GM23338 (cell line): ENCODE results near the gene LYST. TPM values are rescaled to one million over a fixed set of nuclear protein-coding genes. Genes with fewer than 3 reads are reported as not detected.
"Not testable (repeated sequence)": the region's sequence is repeated elsewhere in the genome, so short reads cannot be mapped to it uniquely, and the experiment has no call there.

Experiments used
- ATAC-seq: fragments of 200-7000 bp; cut with Tn5 transposase; 3 replicates; pipeline ENCODE4 v1.9.1; 2020
- DNase-seq: peaks from one replicate; pipeline ENCODE4 v3.0.0-alpha.2; 2015; ENCODE audit warnings: low spot score
- H2AFZ ChIP-seq: fragments of 200-600 bp; sonication (generic); 2 replicates; pipeline ENCODE4 v1.8.0; 2016; ENCODE audit warnings: antibody characterized with exemption, mild to moderate bottlenecking, moderate library complexity
- H3F3A ChIP-seq: fragments of 200-600 bp; sonication (generic); replicated peaks from 2 replicates; pipeline ENCODE4 v1.8.0; 2017; ENCODE audit warnings: antibody characterized with exemption, mixed run types, low read depth
- H3K27ac ChIP-seq: fragments of 200-600 bp; sonication (generic); 2 replicates; pipeline ENCODE4 v1.6.1; 2016; ENCODE audit warnings: low read depth
- H3K27me3 ChIP-seq: fragments of 200-600 bp; sonication (generic); 2 replicates; pipeline ENCODE4 v1.8.0; 2016; ENCODE audit warnings: mild to moderate bottlenecking, mixed run types, moderate library complexity; ENCODE audit not compliant: insufficient read depth
- H3K36me3 ChIP-seq: fragments of 200-600 bp; sonication (generic); 2 replicates; pipeline ENCODE4 v1.8.0; 2016; ENCODE audit warnings: mild to moderate bottlenecking; ENCODE audit not compliant: insufficient read depth
- H3K4me1 ChIP-seq: fragments of 200-600 bp; sonication (generic); 2 replicates; pipeline ENCODE4 v1.8.0; 2016; ENCODE audit warnings: mild to moderate bottlenecking, moderate library complexity; ENCODE audit not compliant: insufficient read depth
- H3K4me2 ChIP-seq: fragments of 200-600 bp; sonication (generic); 2 replicates; pipeline ENCODE4 v1.7.1; 2017; ENCODE audit warnings: mixed run types
- H3K4me3 ChIP-seq: fragments of 200-600 bp; sonication (generic); 2 replicates; pipeline ENCODE4 v1.6.1; 2016; ENCODE audit warnings: mixed run types
- H3K79me2 ChIP-seq: fragments of 200-600 bp; sonication (generic); replicated peaks from 2 replicates; pipeline ENCODE4 v1.8.0; 2017; ENCODE audit warnings: mild to moderate bottlenecking; ENCODE audit not compliant: insufficient read depth
- H3K9me2 ChIP-seq: fragments of 200-600 bp; sonication (generic); 2 replicates; pipeline ENCODE4 v1.8.0; 2017; ENCODE audit not compliant: insufficient read depth
- H4K20me1 ChIP-seq: fragments of 200-600 bp; sonication (generic); replicated peaks from 2 replicates; pipeline ENCODE4 v1.8.0; 2017; ENCODE audit warnings: mild to moderate bottlenecking; ENCODE audit not compliant: insufficient read depth
- H3K27ac Mint-ChIP-seq: 2 replicates; pipeline ENCODE4 v1.8.0; 2020; ENCODE audit warnings: inconsistent platforms, mild to moderate bottlenecking, moderate library complexity, mixed read lengths
- H3K27me3 Mint-ChIP-seq: 3 replicates; pipeline ENCODE4 v1.8.0; 2022; ENCODE audit warnings: low read depth, mild to moderate bottlenecking, moderate library complexity, mixed read lengths, inconsistent platforms; ENCODE audit not compliant: insufficient read depth, poor library complexity
- H3K36me3 Mint-ChIP-seq: 3 replicates; pipeline ENCODE4 v1.8.0; 2021; ENCODE audit warnings: low read depth, mild to moderate bottlenecking, inconsistent platforms, moderate library complexity, mixed read lengths
- H3K4me1 Mint-ChIP-seq: 3 replicates; pipeline ENCODE4 v1.8.0; 2020; ENCODE audit warnings: mild to moderate bottlenecking, inconsistent platforms, mixed read lengths
- H3K4me3 Mint-ChIP-seq: 3 replicates; pipeline ENCODE4 v1.8.0; 2021; ENCODE audit warnings: moderate library complexity, mild to moderate bottlenecking, inconsistent platforms, mixed read lengths
- H3K9me3 Mint-ChIP-seq: 3 replicates; pipeline ENCODE4 v1.8.0; 2020; ENCODE audit warnings: moderate library complexity, mild to moderate bottlenecking, inconsistent platforms, mixed read lengths
- EZH2 ChIP-seq: fragments of 200-600 bp; sonication (generic); IDR thresholded peaks from one replicate; pipeline ENCODE4 v1.8.0; 2017; ENCODE audit warnings: antibody characterized with exemption, mild to moderate bottlenecking, low read depth; ENCODE audit not compliant: unreplicated experiment
- EZH2phosphoT487 ChIP-seq: fragments of 200-600 bp; sonication (generic); IDR thresholded peaks from one replicate; pipeline ENCODE4 v1.8.1; 2018; ENCODE audit warnings: antibody characterized with exemption; ENCODE audit not compliant: unreplicated experiment
- NANOG ChIP-seq: IDR thresholded peaks from 2 replicates; pipeline ENCODE4 v1.6.1; 2016; ENCODE audit warnings: antibody characterized with exemption, borderline replicate concordance
- POLR2AphosphoS5 ChIP-seq: IDR thresholded peaks from 2 replicates; pipeline ENCODE4 v1.6.1; 2016; ENCODE audit warnings: antibody characterized with exemption, low read depth
- STAT1 ChIP-seq: IDR thresholded peaks from one replicate; pipeline ENCODE4 v1.6.1; 2016; ENCODE audit warnings: antibody characterized with exemption; ENCODE audit not compliant: unreplicated experiment
- ZNF114 ChIP-seq: fragments of 250-450 bp; sonication (Bioruptor Pico); IDR thresholded peaks from 2 replicates; pipeline ENCODE4 v1.5.0; 2020; ENCODE audit warnings: mild to moderate bottlenecking, moderate library complexity
- ZNF331 ChIP-seq: fragments of 250-450 bp; sonication (Bioruptor Pico); IDR thresholded peaks from 2 replicates; pipeline ENCODE4 v1.5.0; 2020; ENCODE audit warnings: low read depth, mild to moderate bottlenecking, moderate library complexity
- polyA plus RNA-seq: library from polyadenylated mRNA; unstranded; fragments of >200 nt; fragmentation: Nextera tagmentation; extraction: Ambion mirVana; gene quantifications from 2 replicates; pipeline ENCODE4 v1.2.1, GENCODE V29; 2016
- total RNA-seq: library from RNA; depleted of rRNA; stranded (reverse); fragments of >200 nt; shearing (Covaris generic); gene quantifications from 2 replicates; pipeline ENCODE4 v1.2.3, GENCODE V29; 2014
- TF ChIP-seq, protein P1 (sequence below): IDR thresholded peaks from 2 replicates; pipeline ENCODE4 v1.6.1; 2016; ENCODE audit warnings: antibody characterized with exemption
- TF ChIP-seq, protein P2 (sequence below), 2 experiments: fragments of 200-600 bp in 1 of 2; sonication (generic) in 1 of 2; conservative IDR thresholded peaks; 2 replicates each; pipeline versions ENCODE4 v1.5.1 to v1.6.1; 2016 to 2017; ENCODE audit warnings: antibody characterized with exemption in 2 of 2, low read depth in 2 of 2, mild to moderate bottlenecking in 2 of 2, moderate library complexity in 1 of 2
- TF ChIP-seq, protein P3 (sequence below): IDR thresholded peaks from one replicate; pipeline ENCODE4 v1.6.1; 2018; ENCODE audit warnings: antibody characterized with exemption; ENCODE audit not compliant: unreplicated experiment

LYST gene
- total and polyA plus RNA-seq, 2 experiments from 2014 or later = 0.21 to 1.0 TPM

DNA sequence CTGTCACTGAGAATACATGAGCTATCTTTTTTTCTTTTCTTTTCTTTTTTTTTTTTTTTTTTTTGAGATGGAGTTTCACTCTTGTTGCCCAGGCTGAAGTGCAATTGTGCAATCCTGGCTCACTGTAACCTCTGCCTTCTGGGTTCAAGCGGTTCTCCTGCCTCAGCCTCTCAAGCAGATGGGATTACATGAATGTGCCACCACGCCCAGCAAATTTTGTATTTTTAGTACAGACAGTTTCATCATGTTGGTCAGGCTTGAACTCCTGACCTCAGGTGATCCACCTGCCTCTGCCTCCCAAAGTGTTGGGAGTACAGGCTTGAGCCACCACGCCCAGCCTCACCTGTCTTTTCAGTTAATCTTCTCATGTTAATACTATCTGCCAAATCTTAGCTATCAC, 112.5 kb downstream of the LYST start:
- H3K36me3 ChIP-seq, H3K36me3 Mint-ChIP-seq, H2AFZ ChIP-seq, H3K27me3 Mint-ChIP-seq, H3K27me3 ChIP-seq, H4K20me1 ChIP-seq, H3K9me3 Mint-ChIP-seq, ATAC-seq, H3K4me3 ChIP-seq, H3F3A ChIP-seq, H3K27ac ChIP-seq, DNase-seq, H3K4me3 Mint-ChIP-seq, H3K4me2 ChIP-seq, H3K4me1 ChIP-seq, H3K27ac Mint-ChIP-seq, H3K79me2 ChIP-seq, H3K9me2 ChIP-seq, H3K4me1 Mint-ChIP-seq: not testable (repeated sequence)

DNA sequence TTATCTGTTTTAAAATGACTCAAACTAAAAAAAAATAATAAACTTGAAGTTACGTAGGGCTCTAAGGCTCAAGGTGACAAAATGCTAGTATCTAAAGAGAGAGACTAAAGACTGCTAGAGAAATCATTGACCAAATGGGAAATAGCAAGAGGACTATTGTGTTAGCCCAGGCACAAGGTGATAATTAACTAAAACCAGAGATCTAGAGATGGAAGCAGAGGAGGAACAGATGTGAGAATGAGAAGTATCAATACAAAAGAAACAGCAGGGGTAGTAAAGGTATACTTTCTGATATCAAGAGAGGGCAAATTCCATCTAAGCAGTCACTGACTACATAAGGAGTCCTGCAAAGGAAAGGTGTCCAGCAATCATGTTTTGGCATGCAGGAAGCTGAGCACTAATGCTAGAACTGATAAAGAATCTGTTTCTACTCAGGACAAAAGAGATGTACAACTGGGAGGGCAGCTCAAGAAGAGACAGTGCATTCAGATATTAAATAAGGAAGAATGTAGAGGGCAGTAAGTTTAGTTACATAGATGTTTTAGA, 116.9 kb downstream of the LYST start:
- Histone ChIP-seq H3K27me3 (no peaks in the 10 kb centered on the region), H3K79me2 (no peaks in the 10 kb centered on the region), H3K4me3 (no peak overlapping the region), H3K4me2 (no peak overlapping the region), H3F3A (no peaks in the 10 kb centered on the region), H3K4me1 (no peaks in the 10 kb centered on the region), H4K20me1 (no peaks in the 10 kb centered on the region), H2AFZ (no peak overlapping the region), H3K9me2 (no peaks in the 10 kb centered on the region), H3K27ac (no peak overlapping the region), H3K36me3 (no peaks in the 10 kb centered on the region)
- ATAC-seq (no peak), DNase-seq (no peak)
- Mint-ChIP-seq H3K9me3 (no peaks in the 10 kb centered on the region), H3K36me3 (no peaks in the 10 kb centered on the region), H3K27me3 (no peaks in the 10 kb centered on the region), H3K4me3 (no peak overlapping the region), H3K27ac (no peak overlapping the region), H3K4me1 (no peaks in the 10 kb centered on the region)
- TF ChIP-seq, protein P1, sequence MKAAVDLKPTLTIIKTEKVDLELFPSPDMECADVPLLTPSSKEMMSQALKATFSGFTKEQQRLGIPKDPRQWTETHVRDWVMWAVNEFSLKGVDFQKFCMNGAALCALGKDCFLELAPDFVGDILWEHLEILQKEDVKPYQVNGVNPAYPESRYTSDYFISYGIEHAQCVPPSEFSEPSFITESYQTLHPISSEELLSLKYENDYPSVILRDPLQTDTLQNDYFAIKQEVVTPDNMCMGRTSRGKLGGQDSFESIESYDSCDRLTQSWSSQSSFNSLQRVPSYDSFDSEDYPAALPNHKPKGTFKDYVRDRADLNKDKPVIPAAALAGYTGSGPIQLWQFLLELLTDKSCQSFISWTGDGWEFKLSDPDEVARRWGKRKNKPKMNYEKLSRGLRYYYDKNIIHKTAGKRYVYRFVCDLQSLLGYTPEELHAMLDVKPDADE = no peak
- TF ChIP-seq ZNF331 (CRISPR knock-in tag) (no peak), NANOG (no peak), STAT1 (no peak), ZNF114 (CRISPR knock-in tag) (no peak), POLR2AphosphoS5 (no peak), EZH2phosphoT487 (no peak), EZH2 (no peak)
- TF ChIP-seq, protein P2, sequence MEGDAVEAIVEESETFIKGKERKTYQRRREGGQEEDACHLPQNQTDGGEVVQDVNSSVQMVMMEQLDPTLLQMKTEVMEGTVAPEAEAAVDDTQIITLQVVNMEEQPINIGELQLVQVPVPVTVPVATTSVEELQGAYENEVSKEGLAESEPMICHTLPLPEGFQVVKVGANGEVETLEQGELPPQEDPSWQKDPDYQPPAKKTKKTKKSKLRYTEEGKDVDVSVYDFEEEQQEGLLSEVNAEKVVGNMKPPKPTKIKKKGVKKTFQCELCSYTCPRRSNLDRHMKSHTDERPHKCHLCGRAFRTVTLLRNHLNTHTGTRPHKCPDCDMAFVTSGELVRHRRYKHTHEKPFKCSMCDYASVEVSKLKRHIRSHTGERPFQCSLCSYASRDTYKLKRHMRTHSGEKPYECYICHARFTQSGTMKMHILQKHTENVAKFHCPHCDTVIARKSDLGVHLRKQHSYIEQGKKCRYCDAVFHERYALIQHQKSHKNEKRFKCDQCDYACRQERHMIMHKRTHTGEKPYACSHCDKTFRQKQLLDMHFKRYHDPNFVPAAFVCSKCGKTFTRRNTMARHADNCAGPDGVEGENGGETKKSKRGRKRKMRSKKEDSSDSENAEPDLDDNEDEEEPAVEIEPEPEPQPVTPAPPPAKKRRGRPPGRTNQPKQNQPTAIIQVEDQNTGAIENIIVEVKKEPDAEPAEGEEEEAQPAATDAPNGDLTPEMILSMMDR (conservative IDR thresholded peaks at IDR 0.05; ENCODE audit: low read depth in 2 of 2) = no peak
- TF ChIP-seq, protein P3, sequence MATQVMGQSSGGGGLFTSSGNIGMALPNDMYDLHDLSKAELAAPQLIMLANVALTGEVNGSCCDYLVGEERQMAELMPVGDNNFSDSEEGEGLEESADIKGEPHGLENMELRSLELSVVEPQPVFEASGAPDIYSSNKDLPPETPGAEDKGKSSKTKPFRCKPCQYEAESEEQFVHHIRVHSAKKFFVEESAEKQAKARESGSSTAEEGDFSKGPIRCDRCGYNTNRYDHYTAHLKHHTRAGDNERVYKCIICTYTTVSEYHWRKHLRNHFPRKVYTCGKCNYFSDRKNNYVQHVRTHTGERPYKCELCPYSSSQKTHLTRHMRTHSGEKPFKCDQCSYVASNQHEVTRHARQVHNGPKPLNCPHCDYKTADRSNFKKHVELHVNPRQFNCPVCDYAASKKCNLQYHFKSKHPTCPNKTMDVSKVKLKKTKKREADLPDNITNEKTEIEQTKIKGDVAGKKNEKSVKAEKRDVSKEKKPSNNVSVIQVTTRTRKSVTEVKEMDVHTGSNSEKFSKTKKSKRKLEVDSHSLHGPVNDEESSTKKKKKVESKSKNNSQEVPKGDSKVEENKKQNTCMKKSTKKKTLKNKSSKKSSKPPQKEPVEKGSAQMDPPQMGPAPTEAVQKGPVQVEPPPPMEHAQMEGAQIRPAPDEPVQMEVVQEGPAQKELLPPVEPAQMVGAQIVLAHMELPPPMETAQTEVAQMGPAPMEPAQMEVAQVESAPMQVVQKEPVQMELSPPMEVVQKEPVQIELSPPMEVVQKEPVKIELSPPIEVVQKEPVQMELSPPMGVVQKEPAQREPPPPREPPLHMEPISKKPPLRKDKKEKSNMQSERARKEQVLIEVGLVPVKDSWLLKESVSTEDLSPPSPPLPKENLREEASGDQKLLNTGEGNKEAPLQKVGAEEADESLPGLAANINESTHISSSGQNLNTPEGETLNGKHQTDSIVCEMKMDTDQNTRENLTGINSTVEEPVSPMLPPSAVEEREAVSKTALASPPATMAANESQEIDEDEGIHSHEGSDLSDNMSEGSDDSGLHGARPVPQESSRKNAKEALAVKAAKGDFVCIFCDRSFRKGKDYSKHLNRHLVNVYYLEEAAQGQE = no peak
